ENCODE results near the gene ZBTB7C.

DNA sequence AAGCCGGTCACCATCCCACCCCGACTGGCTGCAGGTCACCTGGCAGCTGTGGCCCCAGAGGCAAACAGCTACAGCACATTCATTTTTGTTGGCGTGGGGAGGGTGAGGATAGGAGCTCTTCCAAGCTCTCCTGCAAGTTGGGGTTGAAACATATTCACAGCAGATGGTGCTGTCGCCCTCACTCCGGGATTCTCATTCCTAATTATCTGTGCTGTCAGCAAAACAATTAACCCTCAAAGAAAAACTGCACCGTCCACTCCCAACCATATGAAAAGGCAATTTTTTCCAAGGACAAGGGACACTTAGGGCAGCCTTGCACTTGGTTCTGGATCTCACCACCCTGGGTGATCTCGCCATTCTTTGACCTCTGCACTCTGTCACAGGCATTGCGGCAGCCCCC is 68.6 kb downstream of the ZBTB7C start:
- TF ChIP-seq, protein P1, sequence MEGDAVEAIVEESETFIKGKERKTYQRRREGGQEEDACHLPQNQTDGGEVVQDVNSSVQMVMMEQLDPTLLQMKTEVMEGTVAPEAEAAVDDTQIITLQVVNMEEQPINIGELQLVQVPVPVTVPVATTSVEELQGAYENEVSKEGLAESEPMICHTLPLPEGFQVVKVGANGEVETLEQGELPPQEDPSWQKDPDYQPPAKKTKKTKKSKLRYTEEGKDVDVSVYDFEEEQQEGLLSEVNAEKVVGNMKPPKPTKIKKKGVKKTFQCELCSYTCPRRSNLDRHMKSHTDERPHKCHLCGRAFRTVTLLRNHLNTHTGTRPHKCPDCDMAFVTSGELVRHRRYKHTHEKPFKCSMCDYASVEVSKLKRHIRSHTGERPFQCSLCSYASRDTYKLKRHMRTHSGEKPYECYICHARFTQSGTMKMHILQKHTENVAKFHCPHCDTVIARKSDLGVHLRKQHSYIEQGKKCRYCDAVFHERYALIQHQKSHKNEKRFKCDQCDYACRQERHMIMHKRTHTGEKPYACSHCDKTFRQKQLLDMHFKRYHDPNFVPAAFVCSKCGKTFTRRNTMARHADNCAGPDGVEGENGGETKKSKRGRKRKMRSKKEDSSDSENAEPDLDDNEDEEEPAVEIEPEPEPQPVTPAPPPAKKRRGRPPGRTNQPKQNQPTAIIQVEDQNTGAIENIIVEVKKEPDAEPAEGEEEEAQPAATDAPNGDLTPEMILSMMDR (conservative IDR thresholded peaks at IDR 0.05): no peak
- TF ChIP-seq ZFX (IDR thresholded peaks at IDR 0.05): no peak
